Measurements from ENCODE around the gene JAKMIP1. TPM values are rescaled to one million over a fixed set of nuclear protein-coding genes. Genes with fewer than 3 reads are reported as not detected.
"Not testable (repeated sequence)": the region's sequence is repeated elsewhere in the genome, so short reads cannot be mapped to it uniquely, and the experiment has no call there.

The JAKMIP1 gene
- total RNA-seq, 1 donor from 2014 or later, result 0.05 TPM

GRCh38 chr4:6143603-6144181 lies 56.7 kb downstream of the JAKMIP1 start:
- no peak for DNase-seq (ENCODE audit: low read depth)

DNA sequence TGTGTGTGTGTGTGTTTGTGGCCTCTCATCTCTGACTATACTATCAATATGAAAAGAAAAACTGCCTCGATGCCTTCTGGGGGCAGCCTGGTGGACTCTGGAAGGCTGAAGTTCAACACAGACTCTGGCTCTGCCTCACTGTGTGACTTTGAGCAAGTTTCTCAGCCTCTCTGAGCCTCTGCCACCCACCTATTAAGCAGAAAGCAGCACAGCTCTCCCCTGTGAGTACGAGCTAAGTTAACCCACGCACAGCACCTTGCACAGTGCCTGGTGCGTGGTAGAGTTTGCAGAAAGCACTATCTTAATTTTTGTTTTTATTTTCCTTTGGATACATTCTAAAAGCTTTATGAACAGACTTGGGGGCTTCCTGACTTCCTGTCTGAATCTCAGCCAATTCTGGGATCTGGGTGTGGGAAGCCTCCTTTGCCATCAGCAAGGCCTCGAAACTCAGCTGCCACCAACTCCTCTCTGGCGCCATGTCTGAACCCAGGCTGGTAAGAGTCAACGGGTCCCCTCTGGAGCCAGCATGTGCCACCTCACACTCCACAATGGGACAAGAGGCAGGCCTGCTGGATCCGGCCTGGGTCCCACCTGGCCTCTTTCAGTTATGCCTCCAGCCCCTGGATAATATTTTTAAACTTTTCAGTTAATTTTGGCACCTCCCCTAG lies 57.3 kb downstream of the JAKMIP1 start:
- no peak for DNase-seq (ENCODE audit: low read depth)

DNA sequence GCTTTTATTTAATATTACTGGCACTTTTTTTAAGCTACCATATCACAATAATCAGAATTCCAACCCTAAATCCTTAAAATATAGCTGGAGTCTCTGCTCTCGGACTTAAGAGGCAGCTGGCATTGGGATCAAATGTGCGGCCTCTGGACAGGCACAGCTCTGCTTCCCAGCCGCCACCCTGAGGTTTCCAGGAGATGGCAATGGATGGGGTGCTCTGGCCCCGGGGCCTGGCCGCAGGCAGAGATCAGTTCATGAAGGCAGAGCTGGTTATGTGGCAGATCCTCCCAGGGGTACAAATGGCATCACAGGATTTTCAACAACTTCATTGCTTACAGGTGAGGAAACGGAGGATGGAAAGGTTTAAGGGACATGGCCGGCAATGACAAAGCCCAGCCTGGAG lies 57.8 kb downstream of the JAKMIP1 start:
- no peak for DNase-seq (ENCODE audit: low read depth)

DNA sequence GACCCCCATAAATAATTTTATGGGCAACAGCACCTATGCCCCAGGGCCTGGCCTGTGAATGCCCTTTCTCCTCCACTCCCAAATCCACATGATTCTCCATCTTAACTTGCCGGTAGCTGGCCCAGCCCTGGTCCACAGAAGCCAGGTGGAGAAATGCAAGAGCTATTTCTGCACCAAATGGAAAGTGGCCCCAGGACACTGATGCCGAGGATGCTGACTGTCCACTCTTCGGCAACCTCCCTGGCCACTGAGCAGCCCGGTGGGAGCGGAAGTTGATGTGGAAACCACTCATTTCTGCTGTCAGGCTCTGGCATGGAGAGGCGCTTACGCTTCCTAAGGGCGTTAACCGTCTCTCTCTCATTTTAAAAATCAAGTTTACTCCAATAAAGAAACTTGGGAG lies 58.8 kb downstream of the JAKMIP1 start:
- no peak for DNase-seq (ENCODE audit: low read depth)

DNA sequence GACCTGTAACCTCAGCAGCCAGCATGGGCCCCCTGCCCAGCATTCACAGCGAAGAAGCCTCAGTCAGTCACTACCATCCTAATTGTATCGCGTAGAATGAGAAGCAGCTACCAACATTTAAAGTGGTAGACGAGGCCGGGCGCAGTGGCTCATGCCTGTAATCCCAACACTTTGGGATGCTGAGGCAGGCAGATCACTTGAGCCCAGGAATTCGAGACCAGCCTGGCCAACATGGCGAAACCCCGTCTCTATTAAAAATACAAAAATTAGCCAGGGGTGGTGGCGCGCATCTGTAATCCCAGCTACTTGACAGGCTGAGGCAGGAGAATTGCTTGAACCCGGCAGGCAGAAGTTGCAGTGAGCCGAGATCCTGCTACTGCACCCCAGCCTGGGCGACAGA lies 59.3 kb downstream of the JAKMIP1 start:
- not testable (repeated sequence) for DNase-seq (ENCODE audit: low read depth)

GRCh38 chr4:6137747-6138135 lies 62.6 kb downstream of the JAKMIP1 start:
- no peak for DNase-seq (ENCODE audit: low read depth)

GRCh38 chr4:6137027-6137746 lies 63.2 kb downstream of the JAKMIP1 start:
- DNase-seq (ENCODE audit: low read depth), result no peak

DNA sequence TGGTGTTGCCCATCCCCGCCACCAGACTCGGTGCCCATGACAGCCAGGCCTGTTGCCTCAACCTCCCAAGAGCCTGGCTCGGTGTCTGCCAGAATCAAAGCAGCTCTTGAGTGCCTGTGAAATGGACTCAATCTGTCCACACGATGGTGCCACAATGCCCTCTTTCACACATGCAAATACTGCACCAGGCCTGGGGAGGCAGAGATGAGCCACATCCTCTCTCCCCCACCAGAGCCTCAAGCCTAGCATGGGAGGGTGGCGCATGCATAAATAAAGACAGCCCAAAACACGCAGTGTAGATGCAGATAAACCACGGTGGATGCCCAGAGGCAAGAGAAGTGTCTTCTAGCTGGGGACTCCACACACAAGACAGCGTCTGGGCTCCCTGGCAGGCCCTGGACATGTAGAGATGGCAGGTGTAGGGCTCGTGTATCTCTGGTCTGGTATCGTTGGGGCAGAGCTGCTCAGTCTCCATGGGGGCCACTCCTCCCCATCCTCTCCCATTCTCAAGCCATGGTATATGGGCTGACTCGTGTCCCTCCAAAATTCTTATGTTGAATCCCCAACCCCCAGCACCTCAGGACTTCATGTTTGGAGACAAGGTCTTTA lies 65.6 kb downstream of the JAKMIP1 start:
- DNase-seq (ENCODE audit: low read depth), result no peak

- no peak for DNase-seq (ENCODE audit: low read depth)
Observed at GRCh38 chr4:6132716-6133115, 67.6 kb downstream of the JAKMIP1 start.

DNA sequence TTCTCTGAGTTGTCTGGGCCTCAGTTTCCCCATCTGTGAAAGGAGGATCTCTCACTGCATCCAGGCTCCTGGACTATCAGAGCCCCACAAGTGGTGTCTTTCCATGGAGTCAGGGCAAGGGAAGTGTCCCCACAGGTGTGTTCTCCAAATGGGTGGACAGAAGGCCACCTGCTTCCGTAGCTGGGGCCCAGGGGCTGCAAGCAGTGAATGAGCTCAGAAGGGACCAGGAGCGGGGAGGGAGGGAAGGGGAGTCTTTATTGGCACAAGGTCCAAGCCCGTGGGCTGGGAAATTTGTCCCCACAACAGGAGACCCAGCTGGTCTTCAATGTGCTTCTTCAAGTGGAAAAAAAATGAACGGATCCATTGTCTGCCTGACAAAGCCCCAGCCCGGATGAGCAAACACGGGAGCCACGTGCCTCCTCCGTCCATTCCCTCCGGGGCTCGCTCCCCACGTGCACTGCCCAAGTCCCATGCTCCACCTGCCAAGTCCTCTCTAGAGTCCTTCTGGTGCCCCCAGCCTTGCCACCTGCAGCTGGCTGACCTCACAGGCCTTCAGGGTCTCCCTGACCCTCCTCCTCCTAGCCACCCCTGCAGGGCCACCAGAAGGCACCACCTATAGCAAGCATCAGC lies 72.0 kb downstream of the JAKMIP1 start:
- DNase-seq (ENCODE audit: low read depth), result no peak

- no peak for DNase-seq (ENCODE audit: low read depth)
Observed at GRCh38 chr4:6126971-6127745, 73.2 kb downstream of the JAKMIP1 start.

- DNase-seq (ENCODE audit: low read depth), result no peak
Observed at GRCh38 chr4:6125103-6125651, 75.2 kb downstream of the JAKMIP1 start.

- no peak for DNase-seq (ENCODE audit: low read depth)
Observed at GRCh38 chr4:6124386-6125102, 75.8 kb downstream of the JAKMIP1 start.

DNA sequence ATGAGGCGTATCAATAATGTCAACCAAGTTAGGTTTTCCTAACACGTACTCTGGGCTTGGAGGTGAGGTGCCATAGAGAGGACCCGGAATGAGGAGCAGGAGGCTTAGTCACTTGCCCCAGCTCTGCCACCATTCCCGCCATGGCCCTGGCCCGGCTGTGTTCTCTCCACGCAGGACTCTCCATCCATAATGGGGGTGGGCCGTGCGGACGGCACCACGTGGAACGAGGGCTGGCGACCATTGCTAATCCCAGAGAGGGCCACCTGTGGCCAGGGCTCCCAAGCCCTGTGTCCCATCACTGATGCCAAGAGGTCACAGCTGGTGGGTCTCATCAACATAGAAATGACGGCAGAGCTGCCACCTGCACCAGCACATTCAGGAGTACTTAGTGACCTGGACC lies 76.4 kb downstream of the JAKMIP1 start:
- DNase-seq (ENCODE audit: low read depth), result no peak

- no peak for DNase-seq (ENCODE audit: low read depth)
Observed at GRCh38 chr4:6123541-6123940, 76.8 kb downstream of the JAKMIP1 start.

DNA sequence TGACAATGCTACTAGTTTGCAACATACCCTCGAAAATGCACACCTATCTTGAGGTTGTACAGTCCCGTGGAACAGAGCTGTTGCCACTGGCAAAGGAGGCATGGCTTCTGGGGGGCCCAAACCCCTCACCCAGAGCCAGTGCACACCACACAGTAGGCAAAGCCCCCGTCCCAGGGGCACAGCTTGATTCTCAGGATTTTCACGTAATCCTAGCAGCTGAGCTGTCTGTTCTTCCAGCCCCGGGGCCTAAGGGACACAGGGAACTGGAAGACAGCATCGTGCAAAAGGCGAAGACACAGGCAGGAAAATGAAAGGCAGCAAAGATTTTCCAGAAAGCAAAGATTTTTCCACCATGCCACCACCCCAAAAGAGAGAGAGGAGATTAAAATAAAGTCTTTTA lies 77.2 kb downstream of the JAKMIP1 start:
- DNase-seq (ENCODE audit: low read depth), result no peak

DNA sequence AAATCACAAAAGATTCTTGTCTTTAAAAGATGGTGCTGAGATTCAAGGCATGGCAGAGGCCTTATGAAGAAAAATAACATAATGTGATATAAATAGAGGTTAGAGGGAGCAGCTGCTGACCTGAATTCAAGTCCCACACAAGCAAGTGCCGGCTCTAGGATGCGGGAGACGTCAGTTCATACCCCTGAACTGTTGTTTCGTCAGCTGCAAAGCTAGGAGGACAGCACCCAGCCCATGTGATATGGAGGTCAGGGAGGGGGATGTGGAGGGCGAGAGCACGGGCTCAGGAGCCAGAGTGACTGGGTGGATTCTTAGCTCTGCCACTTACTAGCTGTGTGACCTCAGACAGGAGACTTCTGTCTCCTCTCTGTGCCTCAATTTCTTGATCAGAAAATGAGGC lies 77.9 kb downstream of the JAKMIP1 start:
- DNase-seq (ENCODE audit: low read depth), result no peak

DNA sequence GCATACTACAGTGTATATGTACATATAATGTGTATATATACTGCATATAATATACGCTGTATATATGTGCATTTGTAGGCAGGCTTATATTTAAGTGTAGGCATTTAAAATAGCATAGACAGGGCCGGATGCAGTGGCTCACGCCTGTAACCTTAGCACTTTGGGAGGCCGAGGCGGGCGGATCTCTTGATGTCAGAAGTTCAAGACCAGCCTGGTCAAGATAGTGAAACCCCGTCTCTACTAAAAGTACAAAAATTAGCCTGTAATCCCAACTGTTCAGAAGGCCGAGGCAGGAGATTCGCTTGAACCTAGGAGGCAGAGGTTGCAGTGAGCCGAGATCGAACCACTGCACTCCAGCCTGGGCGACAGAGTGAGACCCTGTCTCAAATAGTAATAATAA lies 78.4 kb downstream of the JAKMIP1 start:
- no peak for DNase-seq (ENCODE audit: low read depth)

- no peak for DNase-seq (ENCODE audit: low read depth)
Observed at GRCh38 chr4:6121276-6121850, 79.0 kb downstream of the JAKMIP1 start.

DNA sequence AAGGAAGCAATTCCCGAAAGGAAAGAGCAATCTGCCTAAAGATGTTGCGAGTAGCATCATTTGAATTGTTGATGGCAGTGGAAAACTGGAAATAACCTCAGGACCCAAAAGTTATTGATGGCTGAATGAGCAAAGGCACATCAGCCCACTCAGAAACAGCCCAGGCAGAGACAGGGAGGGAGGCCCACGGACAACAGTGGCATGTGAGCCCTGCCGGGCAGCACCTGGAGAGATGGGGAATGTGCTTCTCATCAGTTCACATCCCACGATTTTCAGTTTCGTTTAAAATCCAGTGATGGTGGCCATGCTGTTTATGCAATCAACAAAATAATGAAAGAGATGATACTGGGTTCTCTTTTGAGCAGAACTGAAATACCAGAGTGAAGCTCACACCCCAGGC lies 80.0 kb downstream of the JAKMIP1 start:
- no peak for DNase-seq (ENCODE audit: low read depth)

Data from renal cortical epithelial cell (primary cell).